HCT116 (cell line): ENCODE measurements around the gene WNT3A. TPM values are rescaled to one million over a fixed set of nuclear protein-coding genes. Genes with fewer than 3 reads are reported as not detected.

Source experiments
- ATAC-seq: fragments of 200-7000 bp; cut with Tn5 transposase; 2 replicates; pipeline ENCODE4 v1.9.1; 2020; ENCODE audit warnings: mild to moderate bottlenecking, moderate library complexity
- BruUV-seq: library from RNA; stranded (reverse); fragments of 400-500 nt; replicated peaks from 2 replicates; lab custom pipeline; 2021; lab: Mats Ljungman, UMichigan
- CTCF ChIA-PET: fragments of 300-600 bp; sonication (Branson Sonifier 250); formaldehyde crosslinking; loops from one replicate; lab custom pipeline; 2021; ENCODE audit warnings: antibody characterized with exemption; lab: Charles Lee
- POLR2A ChIA-PET: fragments of 300-600, 350-600 bp; sonication (Branson Sonifier 250); formaldehyde crosslinking; loops from one replicate; lab custom pipeline; 2021; ENCODE audit warnings: antibody characterized with exemption; lab: Charles Lee
- RAD21 ChIA-PET, 2 experiments: fragments of 300-600 bp; sonication (Branson Sonifier 250); formaldehyde crosslinking; loops; one replicate each; lab custom pipeline; 2023; ENCODE audit warnings: low total read pairs in 2 of 2; ENCODE audit not compliant: uncharacterized antibody in 2 of 2, unreplicated experiment in 2 of 2, low non-redundant PET in 1 of 2; lab: Charles Lee
- DNase-seq: peaks from one replicate; pipeline ENCODE4 v3.0.0-alpha.2; 2010; ENCODE audit warnings: low read depth, low spot score
- H2AFZ ChIP-seq: fragments of 200-600 bp; shearing (Covaris generic), sonication (generic); 2 replicates; pipeline ENCODE4 v1.6.1; 2017; ENCODE audit warnings: low read depth, mixed run types, mixed read lengths, antibody characterized with exemption, low read length; ENCODE audit not compliant: poor library complexity, severe bottlenecking
- H3K27ac ChIP-seq: 2 replicates; pipeline ENCODE4 v1.5.1; 2012; ENCODE audit warnings: low read depth, low read length
- H3K27me3 ChIP-seq: fragments of 200-600 bp; sonication (generic); 2 replicates; pipeline ENCODE4 v1.6.1; 2016; ENCODE audit warnings: mixed run types, low read length, mixed read lengths; ENCODE audit not compliant: insufficient read depth
- H3K36me3 ChIP-seq, 2 experiments: fragments of 200-500 bp in 1 of 2; fragments of 200-600 bp in 1 of 2; sonication (Bioruptor generic) in 1 of 2; sonication (generic) in 1 of 2; 2 replicates each; pipeline versions ENCODE4 v1.5.1 to v1.6.1; 2014 to 2016; ENCODE audit warnings: low read length in 2 of 2, inconsistent platforms in 1 of 2, mixed read lengths in 1 of 2, mixed run types in 1 of 2; ENCODE audit not compliant: insufficient read depth in 2 of 2, control insufficient read depth in 1 of 2
- H3K4me1 ChIP-seq, 2 experiments: fragments of 200-600 bp in 1 of 2; sonication (generic) in 1 of 2; 2 replicates each; pipeline versions ENCODE4 v1.5.1 to v1.6.1; 2012 to 2017; ENCODE audit warnings: low read length in 2 of 2, inconsistent platforms in 1 of 2, mild to moderate bottlenecking in 1 of 2, mixed read lengths in 1 of 2, mixed run types in 1 of 2, moderate library complexity in 1 of 2; ENCODE audit not compliant: insufficient read depth in 2 of 2, control insufficient read depth in 1 of 2
- H3K4me2 ChIP-seq: fragments of 200-600 bp; sonication (generic); 2 replicates; pipeline ENCODE4 v1.6.1; 2017; ENCODE audit warnings: mixed run types, low read length, mixed read lengths
- H3K4me3 ChIP-seq, 2 experiments: fragments of 200-600 bp in 1 of 2; sonication (generic) in 1 of 2; replicated peaks in 1 of 2; 2 replicates each; pipeline ENCODE4 v1.5.1; 2011 to 2016; ENCODE audit warnings: low read length in 2 of 2, control low read depth in 1 of 2, low read depth in 1 of 2, mild to moderate bottlenecking in 1 of 2, mixed read lengths in 1 of 2, mixed run types in 1 of 2
- H3K79me2 ChIP-seq: fragments of 200-600 bp; sonication (generic); 2 replicates; pipeline ENCODE4 v1.6.1; 2017; ENCODE audit warnings: mild to moderate bottlenecking, mixed run types, low read length, moderate library complexity, mixed read lengths; ENCODE audit not compliant: insufficient read depth
- H3K9ac ChIP-seq: fragments of 200-600 bp; sonication (generic); 2 replicates; pipeline ENCODE4 v1.6.1; 2016; ENCODE audit warnings: low read length, mixed read lengths
- H3K9me2 ChIP-seq: fragments of 200-600 bp; sonication (generic), shearing (Covaris generic); 2 replicates; pipeline ENCODE4 v1.6.1; 2017; ENCODE audit warnings: mixed run types, mild to moderate bottlenecking, moderate library complexity; ENCODE audit not compliant: insufficient read depth
- H3K9me3 ChIP-seq, 2 experiments: fragments of 200-500 bp in 1 of 2; fragments of 200-600 bp in 1 of 2; sonication (Bioruptor generic) in 1 of 2; sonication (generic) in 1 of 2; 2 replicates each; pipeline ENCODE4 v1.6.1; 2014 to 2017; ENCODE audit warnings: low read length in 2 of 2, mixed read lengths in 2 of 2, inconsistent platforms in 1 of 2, low read depth in 1 of 2, mild to moderate bottlenecking in 1 of 2, mixed run types in 1 of 2, moderate library complexity in 1 of 2; ENCODE audit not compliant: control insufficient read depth in 1 of 2, insufficient read depth in 1 of 2
- H4K20me1 ChIP-seq: fragments of 200-600 bp; sonication (generic), shearing (Covaris generic); 2 replicates; pipeline ENCODE4 v1.6.1; 2017; ENCODE audit warnings: mixed run types, mild to moderate bottlenecking, moderate library complexity; ENCODE audit not compliant: insufficient read depth
- CEBPB ChIP-seq: IDR thresholded peaks from 2 replicates; pipeline ENCODE4 v1.6.1; 2012; ENCODE audit warnings: low read depth
- ELF1 ChIP-seq: IDR thresholded peaks from 2 replicates; pipeline ENCODE4 v1.6.1; 2012; ENCODE audit warnings: low read depth, borderline replicate concordance
- EZH2 ChIP-seq: fragments of 200-600 bp; sonication (generic); IDR thresholded peaks from 2 replicates; pipeline ENCODE4 v1.6.1; 2017; ENCODE audit warnings: antibody characterized with exemption, mixed run types
- EZH2phosphoT487 ChIP-seq: fragments of 200-600 bp; IDR thresholded peaks from 2 replicates; pipeline ENCODE4 v1.6.1; 2018; ENCODE audit warnings: antibody characterized with exemption, borderline replicate concordance
- JUND ChIP-seq: IDR thresholded peaks from 2 replicates; pipeline ENCODE4 v1.6.1; 2012
- POLR2AphosphoS5 ChIP-seq: IDR thresholded peaks from 2 replicates; pipeline ENCODE4 v1.6.1; 2011; ENCODE audit warnings: mild to moderate bottlenecking, low read depth, low read length, moderate library complexity
- RAD21 ChIP-seq: IDR thresholded peaks from 2 replicates; pipeline ENCODE4 v1.6.1; 2012; ENCODE audit warnings: low read depth, mild to moderate bottlenecking
- SIN3A ChIP-seq: IDR thresholded peaks from 2 replicates; pipeline ENCODE4 v1.6.1; 2012; ENCODE audit warnings: low read depth
- SP1 ChIP-seq: IDR thresholded peaks from 2 replicates; pipeline ENCODE4 v1.6.1; 2012; ENCODE audit warnings: low read depth
- SRF ChIP-seq: IDR thresholded peaks from 2 replicates; pipeline ENCODE4 v1.6.1; 2012; ENCODE audit warnings: low read depth
- YY1 ChIP-seq: IDR thresholded peaks from 2 replicates; pipeline ENCODE4 v1.6.1; 2011; ENCODE audit warnings: low read length, low read depth, moderate library complexity, mild to moderate bottlenecking; ENCODE audit not compliant: insufficient replicate concordance; ENCODE audit errors: extremely low read depth
- intact Hi-C: fragments of 100-400 bp; cut with micrococcal nuclease; formaldehyde crosslinking; loops from 2 replicates; pipeline ENCODE4 v1.10.0; 2022
- total RNA-seq: library from RNA; stranded (reverse); gene quantifications from one replicate; pipeline ENCODE4 v1.2.1, GENCODE V29; 2021; ENCODE audit not compliant: unreplicated experiment

Gene WNT3A
- total RNA-seq, 1 experiment from 2014 or later, result 3.7 TPM

GRCh38 chr1:228009828-228010775 lies 3.3 kb downstream of the WNT3A start:
- no peaks in the 10 kb centered on the region for H3K79me2 ChIP-seq
- CTCF ChIA-PET, result interaction anchor here (1.5 kb wide), 1 partner anchor 11 kb away, joined by 4 read pairs; no protein-coding TSS in a partner anchor
- POLR2A ChIA-PET, result no interaction called here
- peaks cover 0 to 6% of the 10 kb centered on the region in 2 experiments; a peak in 1 of 4 replicates for H3K4me1 ChIP-seq
- H3K4me2 ChIP-seq, result no peak overlapping the region
- DNase-seq, result no peak
- RAD21 ChIA-PET, result no interaction called here
- no peak overlapping the region for H3K27ac ChIP-seq
- no peak overlapping the region for H2AFZ ChIP-seq
- H3K9me3 ChIP-seq, result no peaks in the 10 kb centered on the region
- H3K4me3 ChIP-seq, result no peak overlapping the region
- intact Hi-C loops, result no loop called here
- H3K9ac ChIP-seq, result no peak overlapping the region
- no peaks in the 10 kb centered on the region for H4K20me1 ChIP-seq
- H3K9me2 ChIP-seq, result no peaks in the 10 kb centered on the region
- H3K27me3 ChIP-seq, result no peaks in the 10 kb centered on the region
- no TSS peak for BruUV-seq
- TF ChIP-seq RAD21, result no peak
- no peak for TF ChIP-seq EZH2
- no peak for TF ChIP-seq CEBPB
- no peak for TF ChIP-seq SRF
- no peak for TF ChIP-seq YY1
- no peak for TF ChIP-seq POLR2AphosphoS5
- TF ChIP-seq EZH2phosphoT487, result no peak
- TF ChIP-seq JUND, result no peak
- TF ChIP-seq ELF1, result no peak
- no peak for TF ChIP-seq SIN3A
- TF ChIP-seq SP1, result no peak
- TF ChIP-seq, all 23 proteins: peak for 0
- no peaks in the 10 kb centered on the region for H3K36me3 ChIP-seq
- no peak for ATAC-seq
